ENCODE results near the gene ROR2. TPM values are rescaled to one million over a fixed set of nuclear protein-coding genes. Genes with fewer than 3 reads are reported as not detected.

Gene ROR2
- total and polyA plus RNA-seq, 2 of the 8 experiments (the other 6 are each of a cell fraction or from before 2014, with no cell fraction given), result 2.7 to 4.3 TPM

DNA sequence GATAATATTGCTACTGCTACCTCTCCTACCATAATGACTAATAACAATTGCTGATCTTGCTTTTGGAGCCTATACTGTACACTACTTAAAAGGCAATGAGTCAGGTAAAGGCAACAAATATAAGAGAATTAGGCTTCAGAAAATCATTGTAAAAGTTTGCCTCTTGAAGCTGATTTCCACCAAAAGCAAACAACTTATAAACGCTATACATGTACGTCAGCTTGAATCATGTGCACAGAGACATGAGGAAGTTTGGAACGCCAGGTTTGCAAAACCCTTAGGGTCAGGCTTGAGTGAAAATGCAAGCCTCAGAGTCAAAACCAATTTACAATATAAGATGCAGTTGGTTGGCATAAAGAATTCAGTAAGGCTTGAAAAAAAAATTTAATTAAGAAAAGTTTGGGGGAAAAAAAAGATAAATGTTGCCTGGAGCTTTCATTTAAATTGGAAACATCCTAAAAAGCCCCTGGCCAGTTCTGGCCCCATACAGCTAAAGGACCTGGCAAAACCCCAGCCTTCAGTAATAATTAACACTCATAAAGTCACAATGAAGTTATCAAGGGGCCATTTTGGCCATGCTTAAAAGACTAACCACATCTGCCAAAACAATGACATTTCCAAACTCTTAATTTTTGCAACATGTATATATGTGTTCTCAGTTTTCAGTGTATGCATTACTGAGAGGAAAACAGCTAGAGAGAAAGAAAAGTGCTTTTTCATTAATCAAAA, 345.4 kb downstream of the ROR2 start:
- CTCF ChIA-PET (ENCODE audit: partially characterized antibody), result no interaction called here
- H3K9me3 ChIP-seq (ENCODE audit: insufficient read depth in 2 of 2, low read depth in 1 of 2, low read length in 1 of 2), result no peaks in the 10 kb centered on the region
- no peak overlapping the region for H2BK5ac ChIP-seq (ENCODE audit: low read depth, low read length)
- POLR2A ChIA-PET (ENCODE audit: partially characterized antibody), result interaction anchor here (0.6 kb wide), 1 partner anchor 258 kb away, joined by 3 read pairs; no protein-coding TSS in a partner anchor
- H4K5ac ChIP-seq (ENCODE audit: insufficient read length, low read depth, low read length), result no peak overlapping the region
- no peak overlapping the region for H2AK5ac ChIP-seq (ENCODE audit: low read depth, low read length)
- DNase-seq (ENCODE audit: low read depth in 1 of 2, low spot score in 2 of 2) (no peak), FAIRE-seq (no peak)
- H3K36me3 ChIP-seq (ENCODE audit: control insufficient read depth in 2 of 4, insufficient read depth in 4 of 4, low read length in 3 of 4), result no peaks in the 10 kb centered on the region
- H3K79me2 ChIP-seq (ENCODE audit: control insufficient read depth in 1 of 2, insufficient read depth in 2 of 2, low read length in 2 of 2), result no peaks in the 10 kb centered on the region
- no peak overlapping the region for H2BK120ac ChIP-seq (replicated peaks; ENCODE audit: low read depth, low read length)
- no peak overlapping the region for H3K9ac ChIP-seq (replicated peaks in 1 of 4; ENCODE audit: extremely low read depth in 1 of 4, low read depth in 3 of 4, low read length in 3 of 4)
- no peaks in the 10 kb centered on the region for H4K20me1 ChIP-seq (replicated peaks in 1 of 2; ENCODE audit: control insufficient read depth in 1 of 2, insufficient read depth in 2 of 2, low read length in 2 of 2)
- H2BK15ac ChIP-seq (ENCODE audit: low read length), result no peak overlapping the region
- H3K4me3 ChIP-seq (ENCODE audit: extremely low read depth in 1 of 4, insufficient read depth in 2 of 4, low read depth in 3 of 4, low read length in 4 of 4), result no peak overlapping the region
- no peak overlapping the region for H3K23ac ChIP-seq (ENCODE audit: insufficient read length)
- no peak overlapping the region for H3K56ac ChIP-seq (replicated peaks; ENCODE audit: insufficient read length, low read depth, low read length)
- no peak overlapping the region for H2AFZ ChIP-seq (ENCODE audit: low read length)
- 93% methylated on average over 3 of the region's 3 CpGs; no CpG with 5 or more reads in 1 of the 2 experiments for WGBS, 2 experiments (ENCODE audit: extremely low coverage in 1 of 2, insufficient coverage in 1 of 2, insufficient read length in 1 of 2, insufficient replicate concordance in 2 of 2, low coverage in 1 of 2, low lambda C conversion rate in 2 of 2, missing lambda C conversion rate in 1 of 2)
- H3K27me3 ChIP-seq (replicated peaks in 1 of 4; ENCODE audit: control insufficient read depth in 3 of 4, extremely low read depth in 1 of 4, insufficient read depth in 3 of 4, low read length in 3 of 4), result peaks cover 0 to 1% (median 0%) of the 10 kb centered on the region in 4 experiments; a peak in 1 of 7 replicates
- H3K23me2 ChIP-seq (ENCODE audit: low read depth, low read length), result no peaks in the 10 kb centered on the region
- no peaks in the 10 kb centered on the region for H3K79me1 ChIP-seq (ENCODE audit: low read depth, low read length)
- H3K27ac ChIP-seq (ENCODE audit: low read depth, low read length), result no peak overlapping the region
- H2BK20ac ChIP-seq (ENCODE audit: low read length), result no peak overlapping the region
- no peaks in the 10 kb centered on the region for H3K4me1 ChIP-seq (replicated peaks in 1 of 4; ENCODE audit: control insufficient read depth in 3 of 4, insufficient read depth in 4 of 4, low read length in 3 of 4)
- no peak overlapping the region for H2BK12ac ChIP-seq (ENCODE audit: low read depth, low read length)
- no peak overlapping the region for H3K4ac ChIP-seq (replicated peaks; ENCODE audit: insufficient read length, low read depth, low read length)
- H4K91ac ChIP-seq (replicated peaks; ENCODE audit: insufficient read length, low read length), result no peak overlapping the region
- no peak overlapping the region for H4K8ac ChIP-seq (ENCODE audit: extremely low read depth, insufficient read depth, low read length)
- H3K4me2 ChIP-seq (ENCODE audit: insufficient read depth in 1 of 2, low read depth in 2 of 2, low read length in 2 of 2), result no peak overlapping the region
- H3K14ac ChIP-seq (ENCODE audit: insufficient read length), result no peak overlapping the region
- no peak overlapping the region for H3K18ac ChIP-seq (ENCODE audit: extremely low read depth, low read length)
- TF ChIP-seq SIRT6 (IDR thresholded peaks at IDR 0.05; ENCODE audit: low read length) (no peak), ZNF274 (IDR thresholded peaks at IDR 0.05; ENCODE audit: borderline replicate concordance, extremely low read depth, low read length) (no peak), SAP30 (IDR thresholded peaks at IDR 0.05; ENCODE audit: insufficient read depth, insufficient replicate concordance, low read length) (no peak), POLR2AphosphoS5 (IDR thresholded peaks at IDR 0.05; ENCODE audit: low read depth, low read length) (no peak), RAD21 (IDR thresholded peaks at IDR 0.05 in 1 of 2, conservative IDR thresholded peaks at IDR 0.05 in 1 of 2; ENCODE audit: low read depth in 2 of 2, low read length in 2 of 2) (no peak), TCF12 (IDR thresholded peaks at IDR 0.05; ENCODE audit: low read depth, low read length) (no peak), POU5F1 (IDR thresholded peaks at IDR 0.05; ENCODE audit: low read depth, low read length) (no peak), CEBPB (IDR thresholded peaks at IDR 0.05; ENCODE audit: low read depth, low read length) (no peak), SP2 (IDR thresholded peaks at IDR 0.05; ENCODE audit: low read length) (no peak), CREB1 (IDR thresholded peaks at IDR 0.05) (no peak)
- TF ChIP-seq, protein P1, sequence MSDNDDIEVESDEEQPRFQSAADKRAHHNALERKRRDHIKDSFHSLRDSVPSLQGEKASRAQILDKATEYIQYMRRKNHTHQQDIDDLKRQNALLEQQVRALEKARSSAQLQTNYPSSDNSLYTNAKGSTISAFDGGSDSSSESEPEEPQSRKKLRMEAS (IDR thresholded peaks at IDR 0.05), result no peak
- TF ChIP-seq, protein P2, sequence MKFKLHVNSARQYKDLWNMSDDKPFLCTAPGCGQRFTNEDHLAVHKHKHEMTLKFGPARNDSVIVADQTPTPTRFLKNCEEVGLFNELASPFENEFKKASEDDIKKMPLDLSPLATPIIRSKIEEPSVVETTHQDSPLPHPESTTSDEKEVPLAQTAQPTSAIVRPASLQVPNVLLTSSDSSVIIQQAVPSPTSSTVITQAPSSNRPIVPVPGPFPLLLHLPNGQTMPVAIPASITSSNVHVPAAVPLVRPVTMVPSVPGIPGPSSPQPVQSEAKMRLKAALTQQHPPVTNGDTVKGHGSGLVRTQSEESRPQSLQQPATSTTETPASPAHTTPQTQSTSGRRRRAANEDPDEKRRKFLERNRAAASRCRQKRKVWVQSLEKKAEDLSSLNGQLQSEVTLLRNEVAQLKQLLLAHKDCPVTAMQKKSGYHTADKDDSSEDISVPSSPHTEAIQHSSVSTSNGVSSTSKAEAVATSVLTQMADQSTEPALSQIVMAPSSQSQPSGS (IDR thresholded peaks at IDR 0.05; ENCODE audit: low read length), result no peak

Data from H1 (cell line).